ENCODE measurements around the gene OR10A6.

DNA sequence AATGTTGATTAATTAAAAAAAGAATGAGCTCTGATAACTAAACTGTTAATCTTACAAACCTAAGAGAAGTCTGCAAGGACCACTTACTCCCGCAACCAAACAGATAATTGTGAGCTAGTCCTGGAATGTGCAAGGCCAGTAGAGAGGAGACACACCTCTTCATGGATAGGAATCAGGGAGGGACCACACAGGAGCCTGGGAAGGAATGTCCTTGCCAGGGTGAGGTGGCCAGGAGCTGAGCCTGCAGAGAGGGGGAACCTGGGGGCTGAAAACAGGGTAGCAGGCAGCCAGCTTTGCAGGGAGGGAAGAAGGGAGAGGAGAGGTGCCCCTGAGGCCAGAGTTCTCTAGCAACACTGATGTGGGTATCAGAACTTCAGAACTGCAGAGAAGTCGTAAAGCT, 43.6 kb upstream of the OR10A6 start:
- TF ChIP-seq, protein P1, sequence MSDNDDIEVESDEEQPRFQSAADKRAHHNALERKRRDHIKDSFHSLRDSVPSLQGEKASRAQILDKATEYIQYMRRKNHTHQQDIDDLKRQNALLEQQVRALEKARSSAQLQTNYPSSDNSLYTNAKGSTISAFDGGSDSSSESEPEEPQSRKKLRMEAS (IDR thresholded peaks at IDR 0.05; ENCODE audit: low read depth) = no peak
- TF ChIP-seq, protein P2, sequence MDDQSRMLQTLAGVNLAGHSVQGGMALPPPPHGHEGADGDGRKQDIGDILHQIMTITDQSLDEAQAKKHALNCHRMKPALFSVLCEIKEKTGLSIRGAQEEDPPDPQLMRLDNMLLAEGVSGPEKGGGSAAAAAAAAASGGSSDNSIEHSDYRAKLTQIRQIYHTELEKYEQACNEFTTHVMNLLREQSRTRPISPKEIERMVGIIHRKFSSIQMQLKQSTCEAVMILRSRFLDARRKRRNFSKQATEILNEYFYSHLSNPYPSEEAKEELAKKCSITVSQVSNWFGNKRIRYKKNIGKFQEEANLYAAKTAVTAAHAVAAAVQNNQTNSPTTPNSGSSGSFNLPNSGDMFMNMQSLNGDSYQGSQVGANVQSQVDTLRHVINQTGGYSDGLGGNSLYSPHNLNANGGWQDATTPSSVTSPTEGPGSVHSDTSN (IDR thresholded peaks at IDR 0.05) = no peak
- TF ChIP-seq TAF1 (IDR thresholded peaks at IDR 0.05; ENCODE audit: borderline replicate concordance, low read depth, low read length) (no peak), GABPA (IDR thresholded peaks at IDR 0.05; ENCODE audit: low read depth) (no peak)
- TF ChIP-seq, protein P3, sequence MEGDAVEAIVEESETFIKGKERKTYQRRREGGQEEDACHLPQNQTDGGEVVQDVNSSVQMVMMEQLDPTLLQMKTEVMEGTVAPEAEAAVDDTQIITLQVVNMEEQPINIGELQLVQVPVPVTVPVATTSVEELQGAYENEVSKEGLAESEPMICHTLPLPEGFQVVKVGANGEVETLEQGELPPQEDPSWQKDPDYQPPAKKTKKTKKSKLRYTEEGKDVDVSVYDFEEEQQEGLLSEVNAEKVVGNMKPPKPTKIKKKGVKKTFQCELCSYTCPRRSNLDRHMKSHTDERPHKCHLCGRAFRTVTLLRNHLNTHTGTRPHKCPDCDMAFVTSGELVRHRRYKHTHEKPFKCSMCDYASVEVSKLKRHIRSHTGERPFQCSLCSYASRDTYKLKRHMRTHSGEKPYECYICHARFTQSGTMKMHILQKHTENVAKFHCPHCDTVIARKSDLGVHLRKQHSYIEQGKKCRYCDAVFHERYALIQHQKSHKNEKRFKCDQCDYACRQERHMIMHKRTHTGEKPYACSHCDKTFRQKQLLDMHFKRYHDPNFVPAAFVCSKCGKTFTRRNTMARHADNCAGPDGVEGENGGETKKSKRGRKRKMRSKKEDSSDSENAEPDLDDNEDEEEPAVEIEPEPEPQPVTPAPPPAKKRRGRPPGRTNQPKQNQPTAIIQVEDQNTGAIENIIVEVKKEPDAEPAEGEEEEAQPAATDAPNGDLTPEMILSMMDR (IDR thresholded peaks at IDR 0.05) = no peak
